ENCODE data around the gene HNRNPM.

HNRNPM gene

GRCh38 chr19:8515317-8515716 lies 70.5 kb downstream of the HNRNPM start:
- H3K4me3 ChIP-seq (ENCODE audit: low read depth, low read length): no peak overlapping the region
- TF ChIP-seq, protein P1, sequence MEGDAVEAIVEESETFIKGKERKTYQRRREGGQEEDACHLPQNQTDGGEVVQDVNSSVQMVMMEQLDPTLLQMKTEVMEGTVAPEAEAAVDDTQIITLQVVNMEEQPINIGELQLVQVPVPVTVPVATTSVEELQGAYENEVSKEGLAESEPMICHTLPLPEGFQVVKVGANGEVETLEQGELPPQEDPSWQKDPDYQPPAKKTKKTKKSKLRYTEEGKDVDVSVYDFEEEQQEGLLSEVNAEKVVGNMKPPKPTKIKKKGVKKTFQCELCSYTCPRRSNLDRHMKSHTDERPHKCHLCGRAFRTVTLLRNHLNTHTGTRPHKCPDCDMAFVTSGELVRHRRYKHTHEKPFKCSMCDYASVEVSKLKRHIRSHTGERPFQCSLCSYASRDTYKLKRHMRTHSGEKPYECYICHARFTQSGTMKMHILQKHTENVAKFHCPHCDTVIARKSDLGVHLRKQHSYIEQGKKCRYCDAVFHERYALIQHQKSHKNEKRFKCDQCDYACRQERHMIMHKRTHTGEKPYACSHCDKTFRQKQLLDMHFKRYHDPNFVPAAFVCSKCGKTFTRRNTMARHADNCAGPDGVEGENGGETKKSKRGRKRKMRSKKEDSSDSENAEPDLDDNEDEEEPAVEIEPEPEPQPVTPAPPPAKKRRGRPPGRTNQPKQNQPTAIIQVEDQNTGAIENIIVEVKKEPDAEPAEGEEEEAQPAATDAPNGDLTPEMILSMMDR (IDR thresholded peaks at IDR 0.05; ENCODE audit: low read depth, low read length): no peak
- TF ChIP-seq, protein P2, sequence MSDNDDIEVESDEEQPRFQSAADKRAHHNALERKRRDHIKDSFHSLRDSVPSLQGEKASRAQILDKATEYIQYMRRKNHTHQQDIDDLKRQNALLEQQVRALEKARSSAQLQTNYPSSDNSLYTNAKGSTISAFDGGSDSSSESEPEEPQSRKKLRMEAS (IDR thresholded peaks at IDR 0.05; ENCODE audit: low read depth, low read length): peak; percentile 52
- DNase-seq (ENCODE audit: low read depth): peak; percentile 98

- peak; percentile 99 for DNase-seq (ENCODE audit: low read depth)
- H3K4me3 ChIP-seq (ENCODE audit: low read depth, low read length): no peak overlapping the region
- TF ChIP-seq, protein P1 (IDR thresholded peaks at IDR 0.05; ENCODE audit: low read depth, low read length): no peak
- TF ChIP-seq MYC (IDR thresholded peaks at IDR 0.05; ENCODE audit: low read depth, low read length): peak; percentile 93
- TF ChIP-seq, protein P2 (IDR thresholded peaks at IDR 0.05; ENCODE audit: low read depth, low read length): peak; percentile 88
- TF ChIP-seq POLR2A (IDR thresholded peaks at IDR 0.05; ENCODE audit: extremely low read depth, insufficient read length): no peak
Measured at GRCh38 chr19:8517551-8518442, 73.0 kb downstream of the HNRNPM start.

GRCh38 chr19:8518536-8518935 lies 73.8 kb downstream of the HNRNPM start:
- DNase-seq (ENCODE audit: low read depth): no peak
- no peak overlapping the region for H3K4me3 ChIP-seq (ENCODE audit: low read depth, low read length)
- TF ChIP-seq, protein P2 (IDR thresholded peaks at IDR 0.05; ENCODE audit: low read depth, low read length): no peak
- TF ChIP-seq MYC (IDR thresholded peaks at IDR 0.05; ENCODE audit: low read depth, low read length): no peak

DNA sequence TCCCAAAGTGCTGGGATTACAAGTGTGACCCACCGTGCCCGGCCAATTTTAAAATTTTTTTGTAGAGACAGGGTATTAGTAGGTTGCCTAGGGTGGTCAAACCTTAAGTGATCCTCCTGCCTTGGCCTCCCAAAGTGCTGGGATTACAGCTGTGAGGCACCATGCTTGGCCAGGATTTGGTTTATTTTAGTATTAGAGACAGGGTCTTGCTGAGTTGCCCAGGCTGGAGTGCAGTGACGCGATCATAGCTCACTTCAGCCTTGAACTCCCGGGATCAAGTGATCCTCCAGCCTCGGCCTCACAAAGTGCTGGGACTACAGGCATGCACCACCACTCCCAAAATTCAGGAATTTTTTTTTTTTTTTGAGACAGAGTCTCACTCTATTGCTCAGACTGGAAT lies 74.6 kb downstream of the HNRNPM start:
- no peak for TF ChIP-seq MYC (IDR thresholded peaks at IDR 0.05; ENCODE audit: low read depth, low read length)

GRCh38 chr19:8525401-8525684 lies 80.6 kb downstream of the HNRNPM start:
- TF ChIP-seq, protein P1 (IDR thresholded peaks at IDR 0.05; ENCODE audit: low read depth, low read length): peak; percentile 56
- TF ChIP-seq, protein P2 (IDR thresholded peaks at IDR 0.05; ENCODE audit: low read depth, low read length): no peak
- no peak for TF ChIP-seq MYC (IDR thresholded peaks at IDR 0.05; ENCODE audit: low read depth, low read length)
- no peak for DNase-seq (ENCODE audit: low read depth)
- H3K4me3 ChIP-seq (ENCODE audit: low read depth, low read length): no peak overlapping the region

More for the DNA sequence above, 74.6 kb downstream of the HNRNPM start:
- no peak for DNase-seq (ENCODE audit: low read depth)
- no peak overlapping the region for H3K4me3 ChIP-seq (ENCODE audit: low read depth, low read length)

DNA sequence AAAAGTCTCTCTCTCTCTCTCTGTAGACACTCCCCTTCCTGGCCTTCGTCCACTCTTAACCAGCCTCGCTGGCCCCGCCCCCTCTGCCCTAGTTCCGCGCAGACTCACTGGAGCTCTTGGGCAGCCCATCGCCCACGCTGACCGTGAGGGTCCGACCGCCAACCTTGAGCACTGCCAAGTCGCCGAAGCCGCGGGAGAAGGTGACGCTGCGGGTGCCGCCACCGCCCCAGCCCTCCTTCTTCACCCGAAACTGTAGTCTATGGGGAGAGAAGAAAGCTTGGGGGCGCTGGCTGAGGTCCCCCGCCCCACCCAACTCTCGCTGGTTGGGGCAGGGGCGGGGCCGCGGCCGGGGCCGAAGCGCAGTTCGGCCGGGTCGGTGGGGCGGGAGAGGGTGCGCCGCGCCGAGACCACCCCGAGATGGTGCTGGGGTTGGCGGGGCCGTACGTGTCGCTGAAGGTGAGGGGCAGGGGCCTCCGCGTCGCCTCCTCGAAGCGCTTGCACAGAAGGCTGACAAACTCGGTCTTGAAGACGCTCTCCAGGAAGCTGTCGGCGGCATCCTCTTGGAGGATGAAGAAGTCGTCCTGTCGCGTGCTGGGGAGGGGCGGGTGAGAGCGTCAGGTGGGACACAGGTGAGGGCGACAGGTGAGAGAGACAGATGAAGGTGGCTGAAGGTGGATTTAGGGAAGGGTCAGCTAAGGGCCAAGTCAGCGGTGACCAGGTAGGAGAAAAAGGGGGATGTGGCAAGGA lies 81.7 kb downstream of the HNRNPM start:
- TF ChIP-seq, protein P2 (IDR thresholded peaks at IDR 0.05; ENCODE audit: low read depth, low read length): no peak
- TF ChIP-seq, protein P1 (IDR thresholded peaks at IDR 0.05; ENCODE audit: low read depth, low read length): no peak
- no peak for TF ChIP-seq POLR2A (IDR thresholded peaks at IDR 0.05; ENCODE audit: extremely low read depth, insufficient read length)
- TF ChIP-seq MYC (IDR thresholded peaks at IDR 0.05; ENCODE audit: low read depth, low read length): no peak
- no peak overlapping the region for H3K4me3 ChIP-seq (ENCODE audit: low read depth, low read length)
- DNase-seq (ENCODE audit: low read depth): peak; percentile 27

All from NB4 (cell line).